Colonic mucosa (tissue), 4 donors: Measurements from ENCODE around the gene SNAP29. TPM values are rescaled to one million over a fixed set of nuclear protein-coding genes. Genes with fewer than 3 reads are reported as not detected.
A peak's percentile ranks its signal among the peaks of the same experiment; 100 is the strongest.

Experiments used
- DNase-seq: peaks from one replicate; pipeline ENCODE4 v3.0.0-alpha.2; 2020
- H3K27ac ChIP-seq: fragments of 200-600 bp; one replicate; pipeline ENCODE4 v1.8.0; 2021
- H3K27me3 ChIP-seq: fragments of 200-600 bp; one replicate; pipeline ENCODE4 v1.8.0; 2021
- H3K36me3 ChIP-seq: fragments of 200-600 bp; one replicate; pipeline ENCODE4 v1.8.0; 2021
- H3K4me1 ChIP-seq: fragments of 200-600 bp; one replicate; pipeline ENCODE4 v1.8.0; 2021; ENCODE audit warnings: mild to moderate bottlenecking
- H3K4me3 ChIP-seq: fragments of 200-600 bp; one replicate; pipeline ENCODE4 v1.8.0; 2021
- H3K9ac ChIP-seq, 2 donors: one replicate each; pipeline ENCODE4 v1.7.0; 2013; ENCODE audit warnings: control low read depth in 2 of 2, low read depth in 2 of 2, low read length in 2 of 2
- H3K9me3 ChIP-seq: fragments of 200-600 bp; one replicate; pipeline ENCODE4 v1.8.0; 2021
- CTCF ChIP-seq: fragments of 200-600 bp; IDR thresholded peaks from one replicate; pipeline ENCODE4 v1.8.0; 2022; ENCODE audit warnings: antibody characterized with exemption, mild to moderate bottlenecking
- intact Hi-C: fragments of 100-400 bp; cut with DNase I; formaldehyde crosslinking; loops from one replicate; pipeline ENCODE4 v1.14.1; 2022
- total RNA-seq, 2 donors: library from RNA; stranded (reverse); fragmentation: NEBNext Ultra II Directional in 1 of 2; extraction: Animal tissue kit (Norgen Biotek cat#: 25700) in 1 of 2; gene quantifications; one replicate each; pipeline ENCODE4 v1.2.1, GENCODE V29; 2021
- donor health status: healthy.
- donor health status: DM: no; HTN: no; CAD: no.
- donor health status: DM: no; HTN: no; CAD: no.

The SNAP29 gene
- total RNA-seq, 2 donors from 2014 or later: 25.3 to 39.0 TPM

- no peak overlapping the region for H3K27ac ChIP-seq
- no peak for TF ChIP-seq CTCF
- no peaks in the 10 kb centered on the region for H3K9me3 ChIP-seq
- H3K9ac ChIP-seq: no peak overlapping the region
- no peak for DNase-seq
- H3K4me1 ChIP-seq: no peaks in the 10 kb centered on the region
- H3K36me3 ChIP-seq: no peaks in the 10 kb centered on the region
- H3K4me3 ChIP-seq: no peak overlapping the region
- no peaks in the 10 kb centered on the region for H3K27me3 ChIP-seq
- intact Hi-C loops: loop anchor here (10.0 kb wide), 1 partner anchor 45 kb away; no protein-coding TSS in a partner anchor
These were observed 50.9 kb downstream of the SNAP29 start for GRCh38 chr22:20909543-20910303.

- no peak for DNase-seq
- Histone ChIP-seq H3K4me3 (no peak overlapping the region), H3K9me3 (no peaks in the 10 kb centered on the region), H3K4me1 (peaks cover 4% of the 10 kb centered on the region), H3K9ac (no peak overlapping the region), H3K36me3 (no peaks in the 10 kb centered on the region), H3K27me3 (no peaks in the 10 kb centered on the region), H3K27ac (no peak overlapping the region)
- no peak for TF ChIP-seq CTCF
- intact Hi-C loops: loop anchor here (10.0 kb wide), 1 partner anchor 48 kb away; no protein-coding TSS in a partner anchor
These were observed 53.7 kb downstream of the SNAP29 start for GRCh38 chr22:20912494-20912893.

- peak; percentile 96 for DNase-seq
- H3K36me3 ChIP-seq: no peaks in the 10 kb centered on the region
- peaks cover 9% of the 10 kb centered on the region for H3K4me1 ChIP-seq
- H3K4me3 ChIP-seq: peak within 1 kb of the TSS; percentile 85
- intact Hi-C loops: loop anchor here (5.0 to 10.0 kb wide), 2 partner anchors 35 to 52 kb away; no protein-coding TSS in a partner anchor
- no peaks in the 10 kb centered on the region for H3K9me3 ChIP-seq
- peak; percentile 97 for TF ChIP-seq CTCF
- H3K27ac ChIP-seq: peak within 1 kb of the TSS; percentile 95
- H3K9ac ChIP-seq: peak within 1 kb of the TSS; percentile 97 to 99
- H3K27me3 ChIP-seq: no peaks in the 10 kb centered on the region
These were observed 58.4 kb downstream of the SNAP29 start, which contains the start of gene CRKL for GRCh38 chr22:20916916-20917810. CRKL (plus strand) TSS chr22:20917407; CDS start chr22:20917935, 528 bp downstream.

GRCh38 chr22:20918663-20919218 lies 59.9 kb downstream of the SNAP29 start:
- Histone ChIP-seq H3K4me1 (peaks cover 9% of the 10 kb centered on the region), H3K36me3 (no peaks in the 10 kb centered on the region), H3K4me3 (peak overlapping the region; percentile 85), H3K27me3 (no peaks in the 10 kb centered on the region), H3K9ac (peak overlapping the region; percentile 97 to 99), H3K27ac (peak overlapping the region; percentile 95), H3K9me3 (no peaks in the 10 kb centered on the region)
- peak; percentile 27 for DNase-seq
- no peak for TF ChIP-seq CTCF
- intact Hi-C loops: loop anchor here (5.0 to 10.0 kb wide), 2 partner anchors 34 to 54 kb away; no protein-coding TSS in a partner anchor

GRCh38 chr22:20919718-20920117 lies 60.9 kb downstream of the SNAP29 start:
- Histone ChIP-seq H3K36me3 (no peaks in the 10 kb centered on the region), H3K27ac (peak overlapping the region; percentile 56), H3K9ac (peak overlapping the region in 1 of 2 donors; percentile 79), H3K4me1 (peaks cover 9% of the 10 kb centered on the region), H3K27me3 (no peaks in the 10 kb centered on the region), H3K9me3 (no peaks in the 10 kb centered on the region), H3K4me3 (peak overlapping the region; percentile 85)
- intact Hi-C loops: loop anchor here (5.0 to 10.0 kb wide), 2 partner anchors 33 to 55 kb away; no protein-coding TSS in a partner anchor
- DNase-seq: no peak
- TF ChIP-seq CTCF: no peak
